HS-5 (cell line): ENCODE results near the gene NRF1.

Experiments used
- DNase-seq: peaks from one replicate; pipeline ENCODE4 v3.0.0-alpha.2; 2012; ENCODE audit warnings: low read depth

NRF1 gene

DNA sequence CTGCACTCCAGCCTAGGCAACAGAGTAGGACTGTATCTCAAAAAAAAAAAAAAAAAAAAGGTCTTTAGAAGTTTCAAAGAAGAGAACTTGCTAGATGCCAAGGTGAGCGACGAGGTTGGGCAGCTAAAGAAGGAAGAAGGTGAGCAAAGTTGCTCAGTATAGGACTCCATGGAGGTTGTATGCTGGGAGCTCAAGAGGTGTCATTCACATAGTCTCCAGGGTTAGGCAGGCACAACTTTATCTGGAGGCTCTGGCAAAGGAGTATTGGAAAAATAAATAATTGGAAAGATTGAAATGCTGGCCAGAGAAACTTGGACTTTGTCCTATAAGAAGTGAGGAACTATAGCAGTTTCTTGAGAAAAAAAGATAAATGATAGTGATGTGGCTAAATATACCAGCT, 74.5 kb downstream of the NRF1 start:
- DNase-seq = no peak

DNA sequence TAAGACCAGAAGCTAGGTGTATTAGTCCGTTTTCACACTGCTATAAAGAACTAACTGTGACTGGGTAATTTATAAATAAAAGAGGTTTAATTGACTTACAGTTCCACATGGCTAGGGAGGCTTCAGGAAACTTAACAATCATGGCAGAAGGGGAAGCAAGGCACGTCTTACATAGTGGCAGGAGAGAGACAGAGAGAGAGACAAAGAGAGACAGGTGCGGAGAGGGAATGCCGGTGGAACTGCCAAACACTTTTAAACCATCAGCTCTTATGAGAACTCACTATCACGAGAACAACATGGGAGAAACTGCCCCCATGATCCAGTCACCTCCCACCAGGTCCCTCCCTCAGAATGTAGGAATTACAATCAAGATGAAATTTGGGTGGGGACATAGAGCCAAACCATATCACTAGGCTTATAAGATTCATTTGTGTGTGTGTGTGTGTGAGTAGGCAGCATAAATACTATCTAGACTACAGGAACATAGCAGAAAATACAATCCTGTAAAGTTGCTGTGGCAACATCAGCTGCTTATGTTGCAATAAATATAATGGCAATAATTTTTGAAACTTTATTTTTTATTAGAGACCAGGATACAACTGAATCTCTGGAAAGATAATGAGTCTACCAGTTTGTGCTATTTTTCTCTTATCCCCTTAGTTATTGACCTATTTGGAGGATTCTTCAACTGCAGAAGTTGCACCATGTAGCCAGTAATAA, 77.1 kb downstream of the NRF1 start:
- no peak for DNase-seq

DNA sequence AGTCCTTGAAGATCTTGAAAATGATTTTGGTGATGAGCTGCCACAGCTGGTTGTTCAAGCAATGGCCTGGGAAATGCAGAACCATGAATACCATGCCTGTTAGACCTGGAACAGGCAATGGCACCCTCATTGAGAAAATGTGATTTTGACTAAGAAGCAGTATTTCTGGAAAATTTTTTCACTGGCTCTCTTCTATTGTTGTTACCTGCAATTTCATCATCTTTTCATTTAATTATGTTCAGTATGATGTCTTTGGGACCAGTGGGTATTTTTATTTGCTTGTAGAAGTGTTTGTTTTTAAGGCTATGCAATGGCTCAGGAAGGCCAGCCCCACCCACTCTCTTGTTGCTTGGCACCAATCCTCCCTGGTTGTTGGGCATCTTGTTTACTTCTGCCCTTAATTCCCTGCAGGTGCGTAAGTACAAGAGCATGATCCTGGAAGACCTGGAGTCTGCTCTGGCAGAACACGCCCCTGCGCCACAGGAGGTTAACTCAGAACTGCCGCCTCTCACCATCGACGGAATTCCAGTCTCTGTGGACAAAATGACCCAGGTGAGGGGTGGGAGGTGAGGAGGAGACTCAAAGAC, 78.6 kb downstream of the NRF1 start:
- DNase-seq = no peak

DNA sequence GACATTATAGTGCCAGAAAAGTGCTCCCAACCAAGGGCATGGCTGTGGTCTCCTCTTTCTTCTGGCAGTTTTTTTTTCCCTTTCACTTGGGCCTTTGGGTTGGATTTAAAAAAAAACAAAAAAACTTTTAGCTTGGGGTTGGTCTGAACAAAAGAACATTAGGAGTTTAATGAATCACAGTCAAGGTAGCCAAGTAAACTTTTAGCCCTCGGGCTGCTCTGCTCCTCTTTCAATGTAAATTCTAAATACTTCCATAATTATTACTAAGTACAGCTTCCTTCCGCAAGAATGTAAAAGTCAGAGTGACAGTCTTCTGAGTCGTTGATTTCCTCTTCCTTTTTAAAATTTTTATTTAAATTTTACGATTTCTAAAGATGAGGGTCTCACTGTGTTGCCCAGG, 79.2 kb downstream of the NRF1 start:
- no peak for DNase-seq

DNA sequence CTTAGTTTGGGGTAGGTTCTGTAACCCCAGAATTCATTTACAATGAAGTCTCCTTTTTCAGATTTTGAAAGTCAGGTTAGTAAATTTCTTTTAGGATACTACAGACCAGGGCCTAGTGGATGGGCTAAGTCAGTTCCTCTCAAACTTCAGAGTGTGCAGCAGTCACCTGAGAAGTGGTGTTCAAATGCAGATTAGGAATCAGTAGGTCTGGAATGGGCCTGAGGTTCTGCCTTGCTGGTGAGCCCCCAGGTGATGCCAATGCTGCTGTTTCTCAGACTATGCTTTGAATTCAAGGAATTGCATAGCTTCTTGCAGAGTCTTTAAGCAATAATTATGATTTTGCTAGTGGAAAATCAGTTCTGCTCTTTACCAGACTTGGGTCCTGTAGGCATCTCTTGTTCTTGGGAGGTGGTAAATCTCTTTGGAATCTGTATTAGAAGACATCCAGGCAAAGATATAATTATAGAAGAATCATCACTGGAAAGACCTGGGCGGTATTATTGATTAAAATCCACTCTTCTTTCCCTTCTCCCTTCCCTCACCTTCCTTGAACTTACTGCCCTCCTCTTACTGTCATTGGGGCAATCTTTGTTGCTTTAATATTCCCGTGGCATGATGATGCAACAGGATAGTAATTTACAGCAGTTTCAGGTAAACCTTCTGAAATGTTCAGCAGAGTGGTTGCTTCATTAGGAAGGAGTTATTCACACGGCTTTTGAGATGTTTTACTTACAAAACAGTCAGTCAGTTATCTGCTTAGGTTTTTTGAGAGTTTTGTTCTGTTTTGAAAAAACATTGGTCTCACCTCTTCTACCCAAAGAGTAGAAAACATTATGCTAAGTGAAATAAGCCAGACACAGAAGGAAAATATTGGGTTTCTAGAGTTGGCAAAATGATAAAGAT, 87.2 kb downstream of the NRF1 start:
- no peak for DNase-seq

DNA sequence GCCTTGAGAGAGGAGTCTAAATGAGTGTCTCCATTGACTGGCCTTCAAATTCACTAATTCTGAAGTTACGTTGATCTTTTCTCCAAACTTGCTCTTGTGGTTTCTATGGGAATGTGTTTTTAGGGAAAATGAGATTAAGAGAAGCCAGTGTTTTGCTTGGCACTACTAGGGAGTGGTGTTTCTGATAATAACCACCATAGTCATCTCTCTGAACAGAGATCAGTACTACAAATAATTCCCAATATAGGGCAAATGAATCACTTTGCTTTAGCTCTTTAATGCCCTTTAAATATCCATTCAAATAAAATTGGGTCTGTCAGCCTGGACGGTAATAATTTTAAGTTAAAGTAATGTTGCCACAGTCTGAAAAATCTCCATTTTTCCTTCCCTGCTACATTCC, 90.8 kb downstream of the NRF1 start:
- DNase-seq = no peak

DNA sequence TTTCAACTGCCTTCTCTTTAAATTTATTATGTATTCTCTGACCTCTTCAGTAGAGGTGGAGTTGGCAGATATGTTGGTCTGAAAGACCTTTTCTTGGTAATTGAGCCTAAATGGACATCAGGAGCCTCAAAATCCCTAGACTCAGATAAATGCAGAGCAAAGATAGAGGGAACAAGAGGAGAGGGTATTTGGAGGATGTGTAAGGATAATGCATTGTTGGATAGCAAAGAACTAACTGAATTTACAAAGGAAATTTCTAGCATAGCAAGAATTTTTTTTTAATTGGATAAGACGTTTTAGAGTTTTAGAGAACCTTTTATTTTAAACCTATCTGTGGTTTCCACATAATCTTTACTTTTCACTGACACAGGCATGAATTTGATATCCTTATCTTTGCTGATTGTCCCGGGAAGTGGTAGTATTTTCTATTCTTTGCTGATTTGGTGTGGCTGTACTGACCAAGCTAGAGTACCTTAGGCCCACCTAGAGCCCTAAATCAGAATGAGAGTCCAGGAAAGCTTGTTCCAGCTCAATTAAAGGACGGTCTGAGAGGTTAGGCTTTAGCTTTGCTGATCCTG, 91.3 kb downstream of the NRF1 start:
- DNase-seq = no peak

DNA sequence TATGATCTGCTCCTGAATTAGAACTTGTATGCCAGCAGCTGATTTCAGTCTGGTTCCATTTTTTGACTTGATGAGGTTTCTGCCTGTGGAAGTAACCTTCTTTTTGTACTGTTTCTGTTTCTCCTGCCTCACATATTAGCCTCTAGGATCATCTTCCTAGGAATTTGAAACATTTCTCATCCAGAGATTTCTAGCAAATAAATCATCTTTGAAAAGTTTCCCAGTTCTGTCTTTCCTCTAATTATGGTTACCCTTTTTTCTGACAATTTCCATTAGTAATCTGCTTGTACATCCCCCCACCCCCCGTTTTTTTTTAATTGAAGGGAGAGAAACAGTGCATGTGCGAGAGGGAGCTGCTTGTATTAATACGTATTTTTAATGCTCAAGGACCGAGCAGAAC, 92.2 kb downstream of the NRF1 start:
- DNase-seq = no peak

DNA sequence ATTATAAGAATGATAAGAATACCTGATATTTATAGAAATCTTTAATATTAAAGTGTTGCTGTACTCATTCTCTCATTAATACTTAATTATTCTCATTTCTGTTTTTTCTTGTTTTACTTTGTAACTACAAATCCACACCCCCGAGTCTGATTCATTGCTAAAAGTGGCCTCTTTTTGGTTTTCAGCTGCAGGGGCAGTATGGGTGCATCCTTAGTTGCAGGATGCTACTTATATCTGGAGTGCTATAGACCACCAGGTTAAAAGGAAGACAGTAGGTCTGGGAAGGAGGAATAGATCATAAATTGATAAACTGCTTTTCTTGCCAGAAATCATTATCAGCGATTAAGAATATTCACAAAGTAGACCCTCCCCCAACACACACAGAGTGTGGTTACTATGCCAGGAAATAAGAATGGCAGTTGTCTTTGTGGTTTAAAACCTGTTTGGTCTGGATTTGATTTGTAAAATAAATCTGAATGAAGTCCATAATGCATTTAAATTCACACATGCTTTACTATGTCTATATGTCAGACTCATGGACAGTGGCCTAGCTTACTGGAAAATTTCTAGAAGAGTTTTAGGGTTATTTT, 96.5 kb downstream of the NRF1 start:
- no peak for DNase-seq

DNA sequence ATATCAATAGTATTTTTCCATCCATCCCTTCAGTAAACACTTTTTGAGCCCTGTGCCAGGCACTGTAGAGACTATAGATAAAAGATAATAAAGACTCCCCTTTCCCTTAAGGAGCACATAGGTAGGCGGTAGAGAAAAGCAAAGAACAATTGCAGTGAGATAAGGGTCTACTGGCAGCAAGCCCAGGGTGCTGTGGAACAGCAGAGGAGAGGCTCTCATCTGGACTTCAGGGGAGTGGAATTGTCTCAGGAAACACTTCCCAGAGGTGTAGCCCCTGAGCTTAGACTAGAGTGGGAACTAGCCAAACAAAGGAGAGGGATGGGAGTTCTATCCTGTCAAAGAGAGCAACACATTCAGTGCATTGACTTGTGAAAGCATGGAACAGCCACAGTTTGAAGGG, 102.0 kb downstream of the NRF1 start:
- no peak for DNase-seq

DNA sequence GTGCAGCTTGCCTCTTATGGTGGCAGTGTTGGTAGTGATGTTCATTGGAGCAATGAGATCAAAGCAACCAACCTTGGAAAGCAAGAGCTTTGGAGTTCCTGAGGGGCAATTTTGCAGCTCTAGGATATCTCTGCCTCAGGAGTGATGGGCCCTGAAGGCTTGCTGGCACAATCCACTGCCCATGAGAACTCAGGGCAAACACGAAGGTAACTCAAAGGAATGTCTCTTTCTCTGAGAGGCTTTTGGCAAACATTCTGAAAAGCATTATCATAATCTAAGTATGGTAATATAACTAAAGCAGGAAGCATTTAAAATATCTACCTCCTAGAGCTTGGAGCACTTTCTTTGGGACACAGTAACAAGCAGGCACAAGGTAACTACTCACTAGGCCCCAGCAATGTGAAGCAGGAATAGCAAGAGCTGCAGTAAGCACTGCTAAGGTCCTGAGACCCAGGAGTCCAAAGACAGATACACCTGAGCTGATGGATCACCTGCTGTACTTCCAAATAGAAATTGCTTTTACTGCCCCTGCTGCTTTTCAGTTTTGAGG, 103.1 kb downstream of the NRF1 start:
- DNase-seq = no peak

DNA sequence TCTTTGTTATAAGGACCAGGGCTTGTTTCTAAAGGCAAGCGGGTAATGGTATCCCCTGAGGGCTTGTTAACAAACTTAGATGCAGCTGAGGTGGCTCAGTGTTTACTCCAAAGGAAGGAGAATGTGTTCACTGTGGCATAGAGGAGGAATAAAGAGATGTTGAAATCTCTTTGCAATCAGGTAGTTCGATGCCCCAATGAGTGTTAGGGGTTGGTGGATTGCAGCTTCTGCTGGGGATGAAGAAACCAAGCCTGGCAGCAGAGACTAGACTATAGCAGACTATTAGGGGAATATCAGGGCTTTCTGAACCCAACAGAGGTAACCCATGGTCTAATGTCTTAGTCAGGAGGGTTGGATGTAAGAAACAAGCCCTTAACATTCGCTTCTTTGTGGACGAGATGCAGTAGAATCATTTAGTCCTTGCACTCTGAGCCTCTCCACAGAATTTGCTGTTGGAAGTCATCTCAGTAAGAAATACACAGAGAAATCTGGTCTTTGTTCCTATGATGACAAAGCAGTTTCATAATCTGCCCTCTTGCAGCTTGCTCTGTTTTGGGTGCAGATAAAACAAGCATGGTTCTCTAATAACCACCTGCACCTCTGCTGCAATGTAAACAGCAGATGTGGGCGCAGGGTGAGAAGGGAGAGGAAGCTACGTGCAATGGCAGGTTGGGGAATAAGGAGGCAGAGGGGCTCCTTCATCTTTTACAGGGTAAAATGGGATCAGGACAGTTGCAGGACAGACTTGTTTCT, 108.6 kb downstream of the NRF1 start:
- DNase-seq = no peak

DNA sequence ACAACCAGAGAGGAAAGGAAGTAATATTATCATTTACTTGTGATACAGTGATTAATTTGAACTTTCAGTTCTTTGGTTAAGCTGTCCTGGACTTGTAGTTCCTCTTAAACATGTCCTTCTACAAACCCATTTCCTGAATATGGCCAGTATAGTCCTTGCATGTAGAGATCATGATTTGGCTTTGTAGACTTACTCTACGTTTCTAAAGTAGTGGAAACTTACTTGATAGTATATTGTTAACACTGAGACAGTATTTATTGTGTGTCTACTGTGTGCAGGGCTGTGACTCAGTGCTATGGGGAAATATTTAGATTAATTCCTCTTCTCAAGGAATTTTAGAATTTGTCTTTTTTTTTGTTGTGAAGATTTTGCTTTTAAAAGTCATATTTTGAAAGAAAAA, 109.5 kb downstream of the NRF1 start:
- no peak for DNase-seq

DNA sequence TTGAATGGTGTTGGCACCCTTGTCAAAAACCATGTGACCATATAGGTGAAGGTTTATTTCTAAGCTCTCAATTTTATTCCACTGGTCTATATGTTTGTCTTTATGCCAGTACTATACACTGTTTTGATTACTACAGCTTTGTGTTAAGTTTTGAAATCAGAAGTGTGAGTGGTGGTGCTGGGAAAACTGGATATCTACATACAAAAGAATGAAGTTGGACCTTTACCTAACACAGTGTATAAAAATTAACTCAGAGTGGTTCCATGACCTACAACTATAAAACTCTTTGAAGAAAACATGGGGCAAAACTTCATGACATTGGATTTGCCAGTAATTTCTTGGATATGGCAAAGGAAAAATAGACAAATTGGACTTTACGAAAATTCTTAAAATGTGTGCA, 112.2 kb downstream of the NRF1 start:
- DNase-seq = no peak

DNA sequence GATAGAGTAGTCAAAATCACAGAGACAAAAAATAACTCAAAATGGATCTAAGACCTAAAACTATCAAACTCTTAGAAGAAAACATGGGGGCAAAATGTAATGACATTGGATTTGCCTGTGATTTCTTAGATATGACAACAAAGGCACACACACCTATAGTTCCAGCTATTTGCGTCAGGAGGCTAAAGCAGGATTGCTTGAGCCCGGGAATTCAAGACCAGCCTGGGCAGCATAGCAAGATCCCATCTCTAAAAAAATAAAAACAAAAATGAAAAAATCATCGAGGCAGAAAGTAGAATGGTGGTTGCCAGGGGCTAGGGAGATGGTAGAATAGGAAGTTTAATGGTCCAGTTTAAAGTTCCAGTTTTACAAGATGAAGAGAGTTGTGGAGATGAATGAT, 113.3 kb downstream of the NRF1 start:
- no peak for DNase-seq

DNA sequence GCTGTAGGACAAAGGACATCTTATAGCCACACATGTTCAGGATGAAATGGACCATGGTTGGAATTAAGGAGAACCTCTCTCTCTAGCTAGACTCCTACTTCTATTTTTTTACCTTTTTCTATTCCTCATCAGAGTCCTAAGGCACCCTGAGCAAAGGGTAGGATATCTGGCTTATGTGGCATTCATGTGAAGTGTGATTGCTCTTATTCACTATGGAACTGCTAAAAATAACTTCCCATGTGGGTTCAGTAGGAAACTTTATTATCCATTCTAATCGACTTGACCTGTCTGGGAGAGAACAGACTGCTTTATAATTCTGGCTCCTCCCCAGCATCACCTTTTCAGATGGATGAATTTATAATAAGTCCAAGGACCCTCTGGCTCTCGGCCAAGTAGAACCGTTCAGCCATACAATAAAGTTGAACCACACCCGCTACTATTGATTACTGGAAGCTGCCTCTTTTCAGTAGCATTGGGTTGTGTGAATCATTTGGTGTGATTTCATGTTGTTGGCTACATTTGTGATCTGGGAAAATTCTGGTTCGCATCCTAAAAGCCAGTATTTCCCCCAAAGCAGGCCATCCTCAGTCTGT, 117.5 kb downstream of the NRF1 start:
- no peak for DNase-seq

DNA sequence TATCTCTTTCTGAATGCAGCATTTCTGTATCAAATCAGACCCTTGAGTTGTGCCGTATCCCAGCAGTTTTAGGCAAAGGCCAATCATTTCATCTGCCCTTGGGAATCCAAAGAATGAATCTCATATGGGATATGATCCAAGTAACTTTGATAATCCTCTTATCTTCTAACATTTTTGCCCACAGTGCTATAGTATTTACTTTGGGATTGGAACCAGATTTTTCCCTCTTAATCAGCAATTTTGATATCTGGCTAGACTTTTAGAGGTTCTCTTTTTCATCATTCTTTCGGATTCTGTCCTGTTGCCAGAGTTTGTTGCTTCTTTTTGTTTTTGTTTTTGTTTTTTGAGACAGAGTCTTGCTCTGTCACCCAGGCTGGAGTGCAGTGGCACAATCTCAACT, 118.0 kb downstream of the NRF1 start:
- no peak for DNase-seq

DNA sequence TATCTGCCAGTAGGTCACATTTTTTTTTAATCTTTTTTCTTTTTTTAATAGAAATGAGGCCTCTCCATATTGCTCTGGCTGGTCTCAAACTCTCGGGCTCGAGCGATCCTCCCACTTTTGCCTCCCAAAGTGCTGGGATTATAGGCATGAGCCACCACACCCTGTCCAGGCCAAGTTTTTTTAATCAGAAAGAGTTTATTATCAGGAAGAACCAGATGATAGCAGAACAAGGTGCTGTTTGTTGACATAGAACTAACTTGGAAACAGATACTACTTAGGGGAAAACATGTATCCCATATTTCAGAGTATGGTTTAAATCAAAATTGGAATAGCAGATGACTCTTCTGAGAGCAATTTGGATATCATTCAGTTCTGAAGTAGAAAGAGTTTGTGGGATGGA, 118.6 kb downstream of the NRF1 start:
- no peak for DNase-seq

DNA sequence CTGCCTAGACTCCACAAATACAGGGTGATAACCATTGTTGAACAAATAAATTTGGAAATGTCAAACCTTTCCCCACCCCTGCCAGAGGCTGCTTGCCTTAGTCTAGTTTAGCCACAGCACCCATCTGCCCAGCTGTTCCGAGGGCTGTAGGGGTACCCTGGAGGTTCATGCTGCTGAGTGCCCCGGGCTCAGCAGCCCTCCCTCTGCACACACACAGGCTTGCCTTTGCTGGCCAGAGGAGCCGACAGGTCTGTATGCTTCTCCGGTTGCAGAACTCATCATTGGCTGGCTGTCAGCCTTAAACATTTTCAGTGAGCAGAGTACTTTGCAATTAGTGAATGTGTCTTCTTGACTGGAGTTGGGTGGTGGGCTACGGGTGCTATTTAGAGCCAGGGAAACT, 122.9 kb downstream of the NRF1 start:
- DNase-seq = no peak

DNA sequence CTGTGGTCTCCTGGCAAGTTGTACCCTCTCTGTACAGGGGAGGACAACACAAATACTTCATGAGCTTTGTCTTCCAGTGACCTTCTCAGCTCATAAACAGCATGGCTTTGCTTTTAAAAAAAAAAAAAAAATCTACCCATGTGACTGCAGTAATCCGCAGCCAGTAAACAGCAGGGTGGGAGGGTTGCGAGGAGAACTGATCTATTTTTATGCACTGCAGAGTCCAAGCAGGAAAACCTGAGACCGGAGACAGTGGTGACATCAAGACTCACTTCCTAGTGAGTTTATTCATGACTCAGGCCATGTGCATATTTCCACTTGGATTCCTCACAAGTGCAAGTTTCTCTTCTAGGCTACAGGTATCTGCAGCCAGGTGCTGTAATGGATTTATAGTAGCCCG, 127.9 kb downstream of the NRF1 start:
- no peak for DNase-seq
